Tongue (tissue), 2 donors: Measurements from ENCODE around the gene MGAT4A. TPM values are rescaled to one million over a fixed set of nuclear protein-coding genes. Genes with fewer than 3 reads are reported as not detected.
"Not testable (repeated sequence)": the region's sequence is repeated elsewhere in the genome, so short reads cannot be mapped to it uniquely, and the experiment has no call there.

Experiments used
- DNase-seq: peaks from one replicate; pipeline ENCODE4 v3.0.0-alpha.2; 2015
- total RNA-seq: library from RNA; depleted of rRNA; stranded (reverse); fragments of >200 nt; gene quantifications from one replicate; pipeline ENCODE4 v1.2.3, GENCODE V29; 2014

The MGAT4A gene
- total RNA-seq, 1 donor from 2014 or later = 19.0 TPM

- no peak for DNase-seq
These were observed 29.1 kb upstream of the MGAT4A start for GRCh38 chr2:98759827-98760625.

GRCh38 chr2:98759338-98759737 is 28.4 kb upstream of the MGAT4A start:
- no peak for DNase-seq

GRCh38 chr2:98757904-98758421 is 27.0 kb upstream of the MGAT4A start:
- DNase-seq = peak; percentile 74

- DNase-seq = no peak
These were observed 22.9 kb upstream of the MGAT4A start for GRCh38 chr2:98753801-98754200.

GRCh38 chr2:98752711-98753110 is 21.8 kb upstream of the MGAT4A start:
- DNase-seq = not testable (repeated sequence)

- DNase-seq = no peak
These were observed 20.8 kb upstream of the MGAT4A start for GRCh38 chr2:98751748-98752147.

GRCh38 chr2:98750593-98751282 is 19.8 kb upstream of the MGAT4A start:
- DNase-seq = no peak

GRCh38 chr2:98749066-98749450 is 18.1 kb upstream of the MGAT4A start:
- peak; percentile 85 for DNase-seq

- DNase-seq = no peak
These were observed 17.5 kb upstream of the MGAT4A start for GRCh38 chr2:98748292-98749065.

GRCh38 chr2:98747888-98748287 is 17.0 kb upstream of the MGAT4A start:
- DNase-seq = no peak

- no peak for DNase-seq
These were observed 15.5 kb upstream of the MGAT4A start for GRCh38 chr2:98746426-98746825.

- DNase-seq = no peak
These were observed 13.7 kb upstream of the MGAT4A start for GRCh38 chr2:98744595-98744994.

GRCh38 chr2:98743835-98744234 is 12.9 kb upstream of the MGAT4A start:
- DNase-seq = no peak

- no peak for DNase-seq
These were observed 8.1 kb upstream of the MGAT4A start for GRCh38 chr2:98739020-98739419.

GRCh38 chr2:98738304-98738703 is 7.4 kb upstream of the MGAT4A start:
- no peak for DNase-seq

GRCh38 chr2:98737848-98738247 is 6.9 kb upstream of the MGAT4A start:
- DNase-seq = no peak

GRCh38 chr2:98736464-98736889 is 5.5 kb upstream of the MGAT4A start:
- DNase-seq = no peak

GRCh38 chr2:98734823-98735260 is 3.9 kb upstream of the MGAT4A start:
- DNase-seq = no peak

- no peak for DNase-seq
These were observed 3.2 kb upstream of the MGAT4A start for GRCh38 chr2:98734162-98734561.

- DNase-seq = no peak
These were observed 1.6 kb upstream of the MGAT4A start for GRCh38 chr2:98732430-98733051.

- no peak for DNase-seq
These were observed 990 bp upstream of the MGAT4A start for GRCh38 chr2:98731894-98732349.

GRCh38 chr2:98730707-98731040 is 258 bp downstream of the MGAT4A start:
- peak; percentile 60 for DNase-seq
